HCT116 (cell line): Measurements from ENCODE around the gene TRAF3. TPM values are rescaled to one million over a fixed set of nuclear protein-coding genes. Genes with fewer than 3 reads are reported as not detected.
A peak's percentile ranks its signal among the peaks of the same experiment; 100 is the strongest.

Experiments used
- ATAC-seq: fragments of 200-7000 bp; cut with Tn5 transposase; 2 replicates; pipeline ENCODE4 v1.9.1; 2020; ENCODE audit warnings: mild to moderate bottlenecking, moderate library complexity
- BruUV-seq: library from RNA; stranded (reverse); fragments of 400-500 nt; replicated peaks from 2 replicates; lab custom pipeline; 2021; lab: Mats Ljungman, UMichigan
- CTCF ChIA-PET: fragments of 300-600 bp; sonication (Branson Sonifier 250); formaldehyde crosslinking; loops from one replicate; lab custom pipeline; 2021; ENCODE audit warnings: antibody characterized with exemption; lab: Charles Lee
- POLR2A ChIA-PET: fragments of 300-600, 350-600 bp; sonication (Branson Sonifier 250); formaldehyde crosslinking; loops from one replicate; lab custom pipeline; 2021; ENCODE audit warnings: antibody characterized with exemption; lab: Charles Lee
- RAD21 ChIA-PET, 2 experiments: fragments of 300-600 bp; sonication (Branson Sonifier 250); formaldehyde crosslinking; loops; one replicate each; lab custom pipeline; 2023; ENCODE audit warnings: low total read pairs in 2 of 2; ENCODE audit not compliant: uncharacterized antibody in 2 of 2, unreplicated experiment in 2 of 2, low non-redundant PET in 1 of 2; lab: Charles Lee
- DNase-seq: peaks from one replicate; pipeline ENCODE4 v3.0.0-alpha.2; 2010; ENCODE audit warnings: low read depth, low spot score
- H2AFZ ChIP-seq: fragments of 200-600 bp; shearing (Covaris generic), sonication (generic); 2 replicates; pipeline ENCODE4 v1.6.1; 2017; ENCODE audit warnings: low read depth, mixed run types, mixed read lengths, antibody characterized with exemption, low read length; ENCODE audit not compliant: poor library complexity, severe bottlenecking
- H3K27ac ChIP-seq: 2 replicates; pipeline ENCODE4 v1.5.1; 2012; ENCODE audit warnings: low read depth, low read length
- H3K27me3 ChIP-seq: fragments of 200-600 bp; sonication (generic); 2 replicates; pipeline ENCODE4 v1.6.1; 2016; ENCODE audit warnings: mixed run types, low read length, mixed read lengths; ENCODE audit not compliant: insufficient read depth
- H3K36me3 ChIP-seq, 2 experiments: fragments of 200-500 bp in 1 of 2; fragments of 200-600 bp in 1 of 2; sonication (Bioruptor generic) in 1 of 2; sonication (generic) in 1 of 2; 2 replicates each; pipeline versions ENCODE4 v1.5.1 to v1.6.1; 2014 to 2016; ENCODE audit warnings: low read length in 2 of 2, inconsistent platforms in 1 of 2, mixed read lengths in 1 of 2, mixed run types in 1 of 2; ENCODE audit not compliant: insufficient read depth in 2 of 2, control insufficient read depth in 1 of 2
- H3K4me1 ChIP-seq, 2 experiments: fragments of 200-600 bp in 1 of 2; sonication (generic) in 1 of 2; 2 replicates each; pipeline versions ENCODE4 v1.5.1 to v1.6.1; 2012 to 2017; ENCODE audit warnings: low read length in 2 of 2, inconsistent platforms in 1 of 2, mild to moderate bottlenecking in 1 of 2, mixed read lengths in 1 of 2, mixed run types in 1 of 2, moderate library complexity in 1 of 2; ENCODE audit not compliant: insufficient read depth in 2 of 2, control insufficient read depth in 1 of 2
- H3K4me2 ChIP-seq: fragments of 200-600 bp; sonication (generic); 2 replicates; pipeline ENCODE4 v1.6.1; 2017; ENCODE audit warnings: mixed run types, low read length, mixed read lengths
- H3K4me3 ChIP-seq, 2 experiments: fragments of 200-600 bp in 1 of 2; sonication (generic) in 1 of 2; replicated peaks in 1 of 2; 2 replicates each; pipeline ENCODE4 v1.5.1; 2011 to 2016; ENCODE audit warnings: low read length in 2 of 2, control low read depth in 1 of 2, low read depth in 1 of 2, mild to moderate bottlenecking in 1 of 2, mixed read lengths in 1 of 2, mixed run types in 1 of 2
- H3K79me2 ChIP-seq: fragments of 200-600 bp; sonication (generic); 2 replicates; pipeline ENCODE4 v1.6.1; 2017; ENCODE audit warnings: mild to moderate bottlenecking, mixed run types, low read length, moderate library complexity, mixed read lengths; ENCODE audit not compliant: insufficient read depth
- H3K9ac ChIP-seq: fragments of 200-600 bp; sonication (generic); 2 replicates; pipeline ENCODE4 v1.6.1; 2016; ENCODE audit warnings: low read length, mixed read lengths
- H3K9me2 ChIP-seq: fragments of 200-600 bp; sonication (generic), shearing (Covaris generic); 2 replicates; pipeline ENCODE4 v1.6.1; 2017; ENCODE audit warnings: mixed run types, mild to moderate bottlenecking, moderate library complexity; ENCODE audit not compliant: insufficient read depth
- H3K9me3 ChIP-seq, 2 experiments: fragments of 200-500 bp in 1 of 2; fragments of 200-600 bp in 1 of 2; sonication (Bioruptor generic) in 1 of 2; sonication (generic) in 1 of 2; 2 replicates each; pipeline ENCODE4 v1.6.1; 2014 to 2017; ENCODE audit warnings: low read length in 2 of 2, mixed read lengths in 2 of 2, inconsistent platforms in 1 of 2, low read depth in 1 of 2, mild to moderate bottlenecking in 1 of 2, mixed run types in 1 of 2, moderate library complexity in 1 of 2; ENCODE audit not compliant: control insufficient read depth in 1 of 2, insufficient read depth in 1 of 2
- H4K20me1 ChIP-seq: fragments of 200-600 bp; sonication (generic), shearing (Covaris generic); 2 replicates; pipeline ENCODE4 v1.6.1; 2017; ENCODE audit warnings: mixed run types, mild to moderate bottlenecking, moderate library complexity; ENCODE audit not compliant: insufficient read depth
- CBX3 ChIP-seq: IDR thresholded peaks from 2 replicates; pipeline ENCODE4 v1.6.1; 2012; ENCODE audit warnings: low read depth
- CTCF ChIP-seq, 3 experiments: fragments of 200-600 bp in 1 of 3; sonication (generic) in 1 of 3; IDR thresholded peaks in 2 of 3; conservative IDR thresholded peaks in 1 of 3; 2 replicates each; pipeline ENCODE4 v1.5.1; 2012 to 2017; ENCODE audit warnings: low read depth in 2 of 3, low read length in 2 of 3, antibody characterized with exemption in 1 of 3, borderline replicate concordance in 1 of 3, control low read depth in 1 of 3, mild to moderate bottlenecking in 1 of 3, mixed read lengths in 1 of 3, mixed run types in 1 of 3, moderate library complexity in 1 of 3; ENCODE audit not compliant: insufficient read depth in 1 of 3
- ELF1 ChIP-seq: IDR thresholded peaks from 2 replicates; pipeline ENCODE4 v1.6.1; 2012; ENCODE audit warnings: low read depth, borderline replicate concordance
- EZH2phosphoT487 ChIP-seq: fragments of 200-600 bp; IDR thresholded peaks from 2 replicates; pipeline ENCODE4 v1.6.1; 2018; ENCODE audit warnings: antibody characterized with exemption, borderline replicate concordance
- JUND ChIP-seq: IDR thresholded peaks from 2 replicates; pipeline ENCODE4 v1.6.1; 2012
- POLR2AphosphoS5 ChIP-seq: IDR thresholded peaks from 2 replicates; pipeline ENCODE4 v1.6.1; 2011; ENCODE audit warnings: mild to moderate bottlenecking, low read depth, low read length, moderate library complexity
- RAD21 ChIP-seq: IDR thresholded peaks from 2 replicates; pipeline ENCODE4 v1.6.1; 2012; ENCODE audit warnings: low read depth, mild to moderate bottlenecking
- REST ChIP-seq: IDR thresholded peaks from 2 replicates; pipeline ENCODE4 v1.6.1; 2012; ENCODE audit warnings: low read depth
- SIN3A ChIP-seq: IDR thresholded peaks from 2 replicates; pipeline ENCODE4 v1.6.1; 2012; ENCODE audit warnings: low read depth
- SP1 ChIP-seq: IDR thresholded peaks from 2 replicates; pipeline ENCODE4 v1.6.1; 2012; ENCODE audit warnings: low read depth
- SRF ChIP-seq: IDR thresholded peaks from 2 replicates; pipeline ENCODE4 v1.6.1; 2012; ENCODE audit warnings: low read depth
- TCF7L2 ChIP-seq: IDR thresholded peaks from 2 replicates; pipeline ENCODE4 v1.7.0; 2011; ENCODE audit warnings: borderline replicate concordance, inconsistent platforms; ENCODE audit not compliant: insufficient read depth, insufficient read length; ENCODE audit errors: extremely low read depth
- ZFX ChIP-seq: fragments of 450-650 bp; IDR thresholded peaks from 2 replicates; pipeline ENCODE4 v1.6.1; 2017
- ZNF274 ChIP-seq: fragments of 200-500 bp; sonication (Bioruptor generic); IDR thresholded peaks from 2 replicates; pipeline ENCODE4 v1.6.1; 2014; ENCODE audit warnings: mild to moderate bottlenecking, low read depth, low read length, inconsistent platforms
- intact Hi-C: fragments of 100-400 bp; cut with micrococcal nuclease; formaldehyde crosslinking; loops from 2 replicates; pipeline ENCODE4 v1.10.0; 2022
- total RNA-seq: library from RNA; stranded (reverse); gene quantifications from one replicate; pipeline ENCODE4 v1.2.1, GENCODE V29; 2021; ENCODE audit not compliant: unreplicated experiment

Gene TRAF3
- total RNA-seq, 1 experiment from 2014 or later = 32.1 TPM

- peaks cover 76% of the 10 kb centered on the region for H3K79me2 ChIP-seq
- no peak overlapping the region for H2AFZ ChIP-seq
- intact Hi-C loops = no loop called here
- no TSS peak for BruUV-seq
- H4K20me1 ChIP-seq = no peaks in the 10 kb centered on the region; the same call in 1 of the 2 replicates
- ChIA-PET CTCF (interaction anchor here (0.9 kb wide), 1 partner anchor 278 kb away, joined by 3 read pairs; no protein-coding TSS in a partner anchor), POLR2A (no interaction called here), RAD21 (no interaction called here)
- peaks cover 52 to 80% of the 10 kb centered on the region in 2 experiments for H3K4me1 ChIP-seq
- peak overlapping the region; percentile 12; the same call in 1 of the 2 replicates for H3K4me2 ChIP-seq
- no peak overlapping the region for H3K4me3 ChIP-seq
- H3K27ac ChIP-seq = no peak overlapping the region
- H3K9me2 ChIP-seq = no peaks in the 10 kb centered on the region
- no peaks in the 10 kb centered on the region for H3K36me3 ChIP-seq
- no peak overlapping the region for H3K9ac ChIP-seq
- DNase-seq (no peak), ATAC-seq (no peak)
- TF ChIP-seq CTCF (IDR thresholded peaks at IDR 0.05 in 2 of 3, conservative IDR thresholded peaks at IDR 0.05 in 1 of 3; ENCODE audit: borderline replicate concordance in 1 of 3, insufficient read depth in 1 of 3, low read depth in 2 of 3, low read length in 2 of 3) (no peak), REST (no peak), ELF1 (no peak), SIN3A (no peak), ZFX (no peak), SP1 (no peak), TCF7L2 (no peak), POLR2AphosphoS5 (no peak), JUND (no peak), RAD21 (no peak), CBX3 (no peak), ZNF274 (no peak), SRF (no peak), EZH2phosphoT487 (no peak)
- no peaks in the 10 kb centered on the region for H3K9me3 ChIP-seq
- H3K27me3 ChIP-seq = no peaks in the 10 kb centered on the region
Measured at GRCh38 chr14:102802834-102803523, 25.7 kb downstream of the TRAF3 start.
